ENCODE results near the gene RAPGEF5.

GRCh38 chr7:22194658-22195273, 162.2 kb downstream of the RAPGEF5 start:
- TF ChIP-seq CTCF (conservative IDR thresholded peaks at IDR 0.05) (no peak), ZFX (IDR thresholded peaks at IDR 0.05) (no peak)

Measured in C4-2B (cell line).